HL-60 (cell line): Measurements from ENCODE around the gene COL18A1.

Source experiments
- DNase-seq, 2 experiments: peaks; one replicate each; pipeline ENCODE4 v3.0.0-alpha.2; 2010 to 2020; ENCODE audit warnings: low read depth in 1 of 2, low spot score in 1 of 2
- H3K27ac ChIP-seq: fragments of 250-450 bp; sonication (Bioruptor Pico); replicated peaks from 2 replicates; pipeline ENCODE4 v1.5.1; 2020; ENCODE audit warnings: mild to moderate bottlenecking, moderate library complexity
- H3K27me3 ChIP-seq: fragments of 250-450 bp; sonication (Bioruptor Pico); 2 replicates; pipeline ENCODE4 v1.5.1; 2021; ENCODE audit warnings: mild to moderate bottlenecking, moderate library complexity; ENCODE audit not compliant: insufficient read depth, poor library complexity, severe bottlenecking
- H3K4me3 ChIP-seq: replicated peaks from 2 replicates; pipeline ENCODE4 v1.5.1; 2011; ENCODE audit warnings: mild to moderate bottlenecking, control low read depth, low read length; ENCODE audit not compliant: insufficient read depth
- CTCF ChIP-seq: IDR thresholded peaks from one replicate; pipeline ENCODE4 v1.5.1; 2011; ENCODE audit warnings: low read length, control low read depth, inconsistent platforms; ENCODE audit not compliant: insufficient read depth
- GABPA ChIP-seq: IDR thresholded peaks from 2 replicates; pipeline ENCODE4 v1.6.1; 2012; ENCODE audit warnings: low read depth
- POLR2AphosphoS5 ChIP-seq: IDR thresholded peaks from 2 replicates; pipeline ENCODE4 v1.6.1; 2012; ENCODE audit warnings: low read depth
- REST ChIP-seq: IDR thresholded peaks from 2 replicates; pipeline ENCODE4 v1.6.1; 2012; ENCODE audit warnings: low read depth; ENCODE audit not compliant: insufficient replicate concordance
- SPI1 ChIP-seq: IDR thresholded peaks from 2 replicates; pipeline ENCODE4 v1.6.1; 2012; ENCODE audit warnings: low read depth, mild to moderate bottlenecking, borderline replicate concordance

COL18A1 gene

GRCh38 chr21:45494851-45495680 lies 90.1 kb downstream of the COL18A1 start:
- no peak overlapping the region for H3K27ac ChIP-seq
- H3K4me3 ChIP-seq = no peak overlapping the region
- no peak for TF ChIP-seq CTCF
- TF ChIP-seq SPI1 = no peak
- TF ChIP-seq GABPA = no peak
- no peak for TF ChIP-seq POLR2AphosphoS5
- TF ChIP-seq REST = no peak
- no peaks in the 10 kb centered on the region for H3K27me3 ChIP-seq
- DNase-seq = no peak

- TF ChIP-seq GABPA (no peak), REST (no peak), POLR2AphosphoS5 (no peak), SPI1 (no peak), CTCF (no peak)
- no peaks in the 10 kb centered on the region for H3K27me3 ChIP-seq
- no peak for DNase-seq
- H3K27ac ChIP-seq = no peak overlapping the region
- H3K4me3 ChIP-seq = no peak overlapping the region
Measured at GRCh38 chr21:45496151-45496967, 91.4 kb downstream of the COL18A1 start.

GRCh38 chr21:45496968-45497845 lies 92.2 kb downstream of the COL18A1 start:
- Histone ChIP-seq H3K27ac (no peak overlapping the region), H3K27me3 (no peaks in the 10 kb centered on the region), H3K4me3 (no peak overlapping the region)
- no peak for DNase-seq
- TF ChIP-seq REST (no peak), POLR2AphosphoS5 (no peak), SPI1 (no peak), GABPA (no peak), CTCF (no peak)
